AG04450 (cell line): ENCODE results near the gene TSPAN4. TPM values are rescaled to one million over a fixed set of nuclear protein-coding genes. Genes with fewer than 3 reads are reported as not detected.

Experiments
- CTCF ChIA-PET: fragments of 300-600, 350-600 bp; formaldehyde crosslinking; extraction: SDS; loops from one replicate; lab custom pipeline; 2022; ENCODE audit warnings: antibody characterized with exemption, inconsistent platforms; lab: Charles Lee
- POLR2A ChIA-PET: fragments of 350-600 bp; formaldehyde crosslinking; extraction: SDS; loops from one replicate; lab custom pipeline; 2021; ENCODE audit warnings: antibody characterized with exemption, inconsistent platforms; lab: Yijun Ruan, JAX
- DNase-seq: peaks from one replicate; pipeline ENCODE4 v3.0.0-alpha.2; 2011; ENCODE audit warnings: low read depth, low spot score
- H3K27ac ChIP-seq: one replicate; pipeline ENCODE4 v1.5.1; 2012; ENCODE audit warnings: low read depth, low read length, control low read depth
- H3K27me3 ChIP-seq: one replicate; pipeline ENCODE4 v1.6.0; 2012; ENCODE audit warnings: low read length; ENCODE audit not compliant: control insufficient read depth, insufficient read depth
- H3K4me3 ChIP-seq: 2 replicates; pipeline ENCODE4 v1.5.1; 2011; ENCODE audit warnings: mild to moderate bottlenecking, low read depth, low read length, control low read depth
- H3K9me3 ChIP-seq: 2 replicates; pipeline ENCODE4 v1.5.1; 2012; ENCODE audit warnings: low read length; ENCODE audit not compliant: control insufficient read depth, insufficient read depth
- polyA plus RNA-seq: library from polyadenylated mRNA; depleted of rRNA; stranded (reverse); fragments of >200 nt; gene quantifications from 2 replicates; pipeline ENCODE4 v1.2.3, GENCODE V29; 2011
- TF ChIP-seq, protein P1 (sequence below): IDR thresholded peaks from 2 replicates; pipeline ENCODE4 v1.5.1; 2011; ENCODE audit warnings: low read depth, low read length, control low read depth, inconsistent platforms

TSPAN4 gene
- polyA plus RNA-seq, 1 experiment = 92.6 TPM

DNA sequence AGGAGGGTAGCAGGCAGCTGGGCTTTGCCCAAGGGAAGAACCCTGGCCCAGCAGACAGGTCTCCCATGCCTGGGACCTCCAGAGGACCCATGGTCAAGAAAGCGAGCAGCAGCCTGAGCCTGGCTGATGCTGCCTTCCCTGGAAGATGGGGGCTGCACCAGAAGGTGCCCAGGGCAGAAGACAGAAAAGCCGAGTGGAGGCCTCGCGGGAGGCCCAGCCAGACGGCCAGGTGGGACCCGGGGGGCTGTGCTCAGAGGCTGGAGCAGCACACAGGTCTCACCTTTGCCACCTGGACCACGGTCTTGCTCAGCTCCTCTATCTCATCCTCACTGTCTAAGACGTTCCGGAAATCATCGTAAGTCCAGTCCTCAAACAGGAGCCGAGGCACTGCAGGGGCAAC, 57.1 kb downstream of the TSPAN4 start:
- POLR2A ChIA-PET = no interaction called here
- H3K4me3 ChIP-seq = no peak overlapping the region
- TF ChIP-seq, protein P1, sequence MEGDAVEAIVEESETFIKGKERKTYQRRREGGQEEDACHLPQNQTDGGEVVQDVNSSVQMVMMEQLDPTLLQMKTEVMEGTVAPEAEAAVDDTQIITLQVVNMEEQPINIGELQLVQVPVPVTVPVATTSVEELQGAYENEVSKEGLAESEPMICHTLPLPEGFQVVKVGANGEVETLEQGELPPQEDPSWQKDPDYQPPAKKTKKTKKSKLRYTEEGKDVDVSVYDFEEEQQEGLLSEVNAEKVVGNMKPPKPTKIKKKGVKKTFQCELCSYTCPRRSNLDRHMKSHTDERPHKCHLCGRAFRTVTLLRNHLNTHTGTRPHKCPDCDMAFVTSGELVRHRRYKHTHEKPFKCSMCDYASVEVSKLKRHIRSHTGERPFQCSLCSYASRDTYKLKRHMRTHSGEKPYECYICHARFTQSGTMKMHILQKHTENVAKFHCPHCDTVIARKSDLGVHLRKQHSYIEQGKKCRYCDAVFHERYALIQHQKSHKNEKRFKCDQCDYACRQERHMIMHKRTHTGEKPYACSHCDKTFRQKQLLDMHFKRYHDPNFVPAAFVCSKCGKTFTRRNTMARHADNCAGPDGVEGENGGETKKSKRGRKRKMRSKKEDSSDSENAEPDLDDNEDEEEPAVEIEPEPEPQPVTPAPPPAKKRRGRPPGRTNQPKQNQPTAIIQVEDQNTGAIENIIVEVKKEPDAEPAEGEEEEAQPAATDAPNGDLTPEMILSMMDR = no peak
- no peaks in the 10 kb centered on the region for H3K27me3 ChIP-seq
- DNase-seq = no peak
- no peak overlapping the region for H3K27ac ChIP-seq
- H3K9me3 ChIP-seq = no peaks in the 10 kb centered on the region; the same call in 1 of the 2 replicates
- CTCF ChIA-PET = no interaction called here

DNA sequence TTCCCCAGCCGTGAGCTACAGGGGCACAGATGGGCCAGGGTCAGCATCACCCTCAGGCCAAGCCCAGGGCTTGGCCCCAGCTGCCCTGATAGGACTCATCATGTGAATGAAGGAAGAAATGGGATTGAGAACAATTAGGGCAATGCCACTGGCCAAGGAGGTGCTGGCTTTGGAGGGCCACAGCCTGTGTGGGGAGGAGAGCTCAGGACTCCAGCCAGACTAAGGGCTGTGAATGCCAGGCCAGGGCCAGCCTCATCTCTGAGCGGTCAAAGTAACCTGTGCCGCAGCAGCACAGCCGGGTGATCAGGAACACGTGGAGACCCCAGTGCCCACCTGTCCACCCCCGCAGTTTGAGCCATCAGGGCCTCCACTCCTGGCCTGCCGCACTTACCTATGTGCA, 57.9 kb downstream of the TSPAN4 start:
- DNase-seq = no peak
- CTCF ChIA-PET = no interaction called here
- POLR2A ChIA-PET = interaction anchor here (0.6 kb wide), 1 partner anchor 489 kb away, joined by 3 read pairs; the partner anchor contains the start of gene BRSK2
- TF ChIP-seq, protein P1 = no peak
- no peak overlapping the region for H3K4me3 ChIP-seq
- H3K27me3 ChIP-seq = no peaks in the 10 kb centered on the region
- no peak overlapping the region for H3K27ac ChIP-seq
- no peaks in the 10 kb centered on the region; the same call in 1 of the 2 replicates for H3K9me3 ChIP-seq

GRCh38 chr11:901452-902061, 58.9 kb downstream of the TSPAN4 start:
- ChIA-PET POLR2A (no interaction called here), CTCF (no interaction called here)
- H3K27ac ChIP-seq = no peak overlapping the region
- TF ChIP-seq, protein P1 = no peak
- H3K9me3 ChIP-seq = no peaks in the 10 kb centered on the region; the same call in 1 of the 2 replicates
- no peak overlapping the region for H3K4me3 ChIP-seq
- DNase-seq = no peak
- no peaks in the 10 kb centered on the region for H3K27me3 ChIP-seq

- no peaks in the 10 kb centered on the region for H3K9me3 ChIP-seq
- no peaks in the 10 kb centered on the region for H3K27me3 ChIP-seq
- TF ChIP-seq, protein P1 = no peak
- ChIA-PET CTCF (no interaction called here), POLR2A (no interaction called here)
- no peak for DNase-seq
- H3K4me3 ChIP-seq = no peak overlapping the region
- no peak overlapping the region for H3K27ac ChIP-seq
These were observed 61.7 kb downstream of the TSPAN4 start for GRCh38 chr11:904380-904779.

DNA sequence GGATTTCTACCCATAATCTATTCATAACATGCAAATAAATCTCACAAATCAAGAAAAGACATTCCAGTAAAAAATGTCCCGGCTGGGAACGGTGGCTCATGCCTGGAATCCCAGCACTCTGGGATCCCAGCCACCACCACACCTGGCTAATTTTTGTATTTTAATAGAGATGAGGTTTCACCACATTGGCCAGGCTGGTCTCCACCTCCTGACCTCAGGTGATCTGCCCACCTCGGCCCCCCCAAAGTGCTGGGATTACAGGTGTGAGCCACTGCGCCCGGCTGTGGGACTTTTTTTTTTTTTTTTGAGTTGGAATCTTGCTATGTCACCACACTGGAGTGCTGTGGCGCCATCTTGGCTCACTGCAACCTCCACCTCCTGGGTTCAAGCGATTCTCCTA, 63.3 kb downstream of the TSPAN4 start:
- POLR2A ChIA-PET = no interaction called here
- H3K4me3 ChIP-seq = no peak overlapping the region
- no peak for DNase-seq
- H3K27ac ChIP-seq = no peak overlapping the region
- H3K27me3 ChIP-seq = no peaks in the 10 kb centered on the region
- TF ChIP-seq, protein P1 = no peak
- H3K9me3 ChIP-seq = no peaks in the 10 kb centered on the region
- CTCF ChIA-PET = no interaction called here
